Stimulated activated CD8-positive, alpha-beta memory T cell treated with anti-CD3 and anti-CD28 coated beads, Interleukin-12 subunit alpha, Interleukin-12 subunit beta, amount 100 ng/mL, for 24 hours (primary cell): ENCODE measurements around the gene ZCCHC24.

Experiments
- DNase-seq: peaks from one replicate; pipeline ENCODE4 v3.0.0-alpha.2; 2020; ENCODE audit errors: extremely low read depth

ZCCHC24 gene

GRCh38 chr10:79384773-79385391, 60.5 kb downstream of the ZCCHC24 start:
- no peak for DNase-seq

GRCh38 chr10:79383974-79384606, 61.3 kb downstream of the ZCCHC24 start:
- DNase-seq = no peak

GRCh38 chr10:79382491-79382941, 62.9 kb downstream of the ZCCHC24 start:
- no peak for DNase-seq

GRCh38 chr10:79381804-79382221, 63.6 kb downstream of the ZCCHC24 start:
- no peak for DNase-seq

- no peak for DNase-seq
Measured at GRCh38 chr10:79380946-79381721, 64.3 kb downstream of the ZCCHC24 start.

GRCh38 chr10:79380125-79380945, 65.1 kb downstream of the ZCCHC24 start:
- DNase-seq = no peak

GRCh38 chr10:79379512-79380124, 65.8 kb downstream of the ZCCHC24 start:
- DNase-seq = no peak

- no peak for DNase-seq
Measured at GRCh38 chr10:79378647-79379511, 66.5 kb downstream of the ZCCHC24 start.

- DNase-seq = no peak
Measured at GRCh38 chr10:79378383-79378646, 67.1 kb downstream of the ZCCHC24 start.

- DNase-seq = no peak
Measured at GRCh38 chr10:79377557-79378382, 67.7 kb downstream of the ZCCHC24 start.

- no peak for DNase-seq
Measured at GRCh38 chr10:79376751-79377556, 68.5 kb downstream of the ZCCHC24 start.

- DNase-seq = no peak
Measured at GRCh38 chr10:79376078-79376628, 69.3 kb downstream of the ZCCHC24 start.

- DNase-seq = no peak
Measured at GRCh38 chr10:79375321-79376077, 69.9 kb downstream of the ZCCHC24 start.

GRCh38 chr10:79374312-79375191, 70.9 kb downstream of the ZCCHC24 start:
- DNase-seq = peak; percentile 28

GRCh38 chr10:79372871-79373270, 72.6 kb downstream of the ZCCHC24 start:
- no peak for DNase-seq

- DNase-seq = no peak
Measured at GRCh38 chr10:79367426-79368189, 77.8 kb downstream of the ZCCHC24 start.
